GM19468 (cell line): ENCODE measurements around the gene CRACDL.
"Not testable (repeated sequence)": the region's sequence is repeated elsewhere in the genome, so short reads cannot be mapped to it uniquely, and the experiment has no call there.

ENCODE experiments used
- ATAC-seq: cut with Tn5 transposase; IDR thresholded peaks from one replicate; pipeline ENCODE4 v1.9.1; 2021; ENCODE audit warnings: mild to moderate bottlenecking, moderate library complexity, moderate number of reproducible peaks; ENCODE audit not compliant: unreplicated experiment; ENCODE audit errors: extremely low read depth

Gene CRACDL

DNA sequence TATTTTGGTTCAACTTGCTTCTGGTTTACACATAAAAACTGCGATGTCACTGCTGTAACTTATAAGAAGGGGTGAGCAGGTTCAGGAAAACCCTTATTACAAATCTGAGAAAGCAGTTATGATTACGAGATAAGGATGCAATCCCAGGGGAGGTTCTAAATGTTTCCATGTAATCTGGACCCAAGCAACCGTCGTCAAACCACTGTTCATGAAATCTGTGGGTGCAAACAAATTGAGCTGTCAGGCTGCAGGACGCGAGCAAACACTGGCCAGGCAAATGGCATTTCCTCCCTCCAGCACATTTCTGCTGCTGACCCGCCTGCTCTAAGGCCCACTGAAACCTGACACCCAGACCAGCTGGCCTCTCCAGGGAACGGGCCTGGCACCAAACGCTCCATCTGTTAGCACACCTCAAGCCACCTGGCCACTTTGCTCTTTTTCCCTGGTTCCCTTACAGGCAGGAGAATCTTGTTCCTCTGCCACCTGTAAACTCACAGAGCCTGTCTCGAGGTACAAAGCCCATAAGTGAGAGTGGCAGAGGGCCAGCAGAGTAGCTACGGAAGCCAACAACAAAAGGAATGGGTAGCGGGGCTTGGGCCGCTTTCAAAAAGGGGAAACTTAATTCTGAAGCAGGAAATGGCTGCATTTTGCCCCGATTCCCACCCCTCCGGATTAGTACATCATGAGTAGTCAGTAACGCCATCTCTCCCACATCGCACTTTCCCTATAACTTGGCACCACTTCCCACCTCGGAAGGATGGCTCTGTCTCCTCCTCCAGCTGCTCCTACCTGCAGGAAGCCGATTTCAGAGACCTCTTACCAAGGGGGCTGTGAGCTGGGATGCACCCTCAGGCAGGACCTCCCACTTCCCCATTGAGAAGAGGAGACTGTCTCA lies 26.5 kb downstream of the CRACDL start:
- ATAC-seq, result no peak

DNA sequence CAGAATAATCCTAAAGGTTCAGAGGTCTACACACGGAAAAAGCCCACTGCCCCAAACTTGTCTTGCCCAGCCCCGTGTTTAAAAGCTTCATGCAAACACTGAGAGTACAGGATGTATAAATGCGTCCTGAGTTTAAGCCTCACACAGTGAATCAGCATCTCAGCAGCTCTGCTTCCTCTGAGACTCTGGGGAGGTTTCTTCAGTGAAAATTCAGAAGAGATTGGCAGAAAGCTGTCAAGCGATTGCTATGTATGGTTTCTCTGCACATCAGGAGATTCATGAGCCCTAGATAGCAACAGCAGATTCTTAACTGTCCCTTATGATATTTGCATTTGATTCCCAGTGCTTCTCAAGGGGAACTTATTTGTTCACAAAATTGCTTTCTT lies 27.1 kb downstream of the CRACDL start:
- ATAC-seq, result no peak

DNA sequence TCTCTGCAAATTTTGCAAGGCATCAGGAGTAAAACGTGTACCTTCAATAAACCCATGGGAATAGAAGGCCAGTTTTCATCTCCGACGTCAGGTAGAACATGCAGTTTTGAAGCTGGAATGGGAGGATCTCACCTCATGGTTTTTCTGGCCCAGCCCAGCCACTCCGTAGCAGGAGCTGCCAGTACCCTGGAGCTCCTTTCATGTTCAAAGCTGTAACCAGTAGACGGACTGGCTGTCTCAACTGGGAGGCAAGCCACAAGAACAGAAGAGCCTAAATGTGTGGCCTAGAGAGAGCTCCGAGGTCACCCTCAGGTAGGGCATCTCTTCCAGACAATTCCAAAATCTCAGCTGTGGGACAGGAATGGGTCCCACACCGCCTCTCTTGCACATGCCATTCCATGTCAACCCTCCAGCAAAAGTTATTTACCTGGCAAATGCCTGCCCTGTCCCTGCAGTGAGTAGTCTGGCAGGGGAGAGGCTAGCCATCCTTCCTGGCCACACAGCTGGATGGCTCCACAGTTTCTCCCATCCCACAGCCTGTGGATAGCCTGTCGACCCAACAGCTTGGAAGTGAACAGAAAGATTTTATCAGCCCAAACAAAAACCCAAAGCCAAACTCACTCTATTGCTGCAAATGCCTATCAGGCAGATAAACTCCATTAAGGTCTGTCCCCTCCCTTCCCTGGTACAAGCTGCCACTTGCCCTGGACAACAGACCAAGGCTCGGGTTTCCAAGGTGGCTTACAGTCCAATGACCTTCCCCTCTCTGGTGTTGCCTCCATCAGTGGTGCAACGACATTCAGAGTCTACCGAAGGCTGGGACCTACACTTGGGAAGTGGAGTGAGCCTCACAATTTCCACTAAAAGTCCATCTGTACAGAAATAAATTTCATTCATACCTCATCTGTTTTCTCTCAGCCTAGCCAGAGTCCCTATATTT lies 27.8 kb downstream of the CRACDL start:
- no peak for ATAC-seq

DNA sequence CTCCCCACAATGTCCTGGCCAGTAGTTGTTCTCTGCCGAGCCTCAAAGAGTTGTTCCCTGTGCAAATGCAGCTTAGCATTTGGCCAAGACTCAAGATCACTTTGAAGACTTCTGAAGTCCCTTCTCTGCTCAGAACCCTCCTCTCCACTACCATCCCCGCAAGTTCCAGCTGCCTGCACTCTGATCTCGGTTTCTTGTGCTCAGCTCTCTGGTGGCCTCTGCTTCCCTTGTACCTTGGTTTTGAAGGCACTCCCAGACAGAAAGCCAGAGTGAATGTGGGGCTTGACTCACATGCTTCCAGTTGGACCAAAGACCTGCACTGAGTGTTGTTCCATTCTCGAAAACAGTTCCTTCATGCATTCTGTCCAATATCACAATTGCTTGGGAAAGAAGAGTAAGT lies 28.6 kb downstream of the CRACDL start:
- ATAC-seq, result no peak

DNA sequence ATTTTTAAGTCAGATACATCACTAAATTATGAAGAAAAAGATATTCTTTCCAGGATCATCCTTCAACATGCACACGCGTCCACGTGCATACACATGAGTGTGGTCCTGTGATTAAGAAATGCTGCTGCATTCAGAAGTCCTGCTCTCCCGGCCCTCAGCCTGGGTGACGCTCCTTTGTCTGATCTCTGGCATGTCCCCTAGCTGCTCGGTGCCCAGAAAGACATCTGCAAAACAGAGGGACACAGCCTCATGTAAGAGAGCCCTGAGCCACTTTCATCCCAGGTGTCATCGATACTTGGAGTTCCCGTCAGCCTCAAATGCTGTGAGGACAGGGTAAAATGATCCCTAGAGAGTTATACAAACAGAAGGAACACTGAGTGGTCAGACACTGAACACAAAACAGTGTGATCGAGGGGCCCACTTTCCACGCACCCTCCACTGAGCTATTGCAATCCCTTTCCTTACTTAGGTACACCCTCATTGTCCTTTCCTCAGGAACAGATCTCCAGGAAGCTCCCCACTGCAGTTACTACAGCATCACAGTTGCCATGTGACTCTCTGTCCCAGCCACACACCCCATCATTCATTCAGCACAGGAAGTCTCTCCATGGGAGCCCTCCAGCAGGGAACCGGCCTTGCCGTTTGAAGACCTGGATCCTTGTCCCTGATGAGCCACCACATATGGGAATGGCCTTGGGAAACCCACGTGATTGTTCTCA lies 32.1 kb downstream of the CRACDL start:
- no peak for ATAC-seq

DNA sequence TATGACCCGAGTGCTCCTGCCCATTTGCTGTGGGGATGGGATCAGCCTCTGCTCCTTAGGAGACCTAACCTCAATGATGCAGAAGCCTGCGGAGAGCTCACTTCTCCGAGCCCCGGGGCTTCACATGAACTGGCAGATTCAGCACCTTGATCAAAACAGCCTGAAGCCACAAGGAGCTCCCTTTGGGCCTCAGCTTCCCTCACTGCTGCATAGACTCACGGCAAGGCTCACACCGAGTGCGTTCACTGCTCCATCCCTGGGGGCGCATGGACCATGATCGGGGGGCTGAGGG lies 33.0 kb downstream of the CRACDL start:
- ATAC-seq, result no peak

DNA sequence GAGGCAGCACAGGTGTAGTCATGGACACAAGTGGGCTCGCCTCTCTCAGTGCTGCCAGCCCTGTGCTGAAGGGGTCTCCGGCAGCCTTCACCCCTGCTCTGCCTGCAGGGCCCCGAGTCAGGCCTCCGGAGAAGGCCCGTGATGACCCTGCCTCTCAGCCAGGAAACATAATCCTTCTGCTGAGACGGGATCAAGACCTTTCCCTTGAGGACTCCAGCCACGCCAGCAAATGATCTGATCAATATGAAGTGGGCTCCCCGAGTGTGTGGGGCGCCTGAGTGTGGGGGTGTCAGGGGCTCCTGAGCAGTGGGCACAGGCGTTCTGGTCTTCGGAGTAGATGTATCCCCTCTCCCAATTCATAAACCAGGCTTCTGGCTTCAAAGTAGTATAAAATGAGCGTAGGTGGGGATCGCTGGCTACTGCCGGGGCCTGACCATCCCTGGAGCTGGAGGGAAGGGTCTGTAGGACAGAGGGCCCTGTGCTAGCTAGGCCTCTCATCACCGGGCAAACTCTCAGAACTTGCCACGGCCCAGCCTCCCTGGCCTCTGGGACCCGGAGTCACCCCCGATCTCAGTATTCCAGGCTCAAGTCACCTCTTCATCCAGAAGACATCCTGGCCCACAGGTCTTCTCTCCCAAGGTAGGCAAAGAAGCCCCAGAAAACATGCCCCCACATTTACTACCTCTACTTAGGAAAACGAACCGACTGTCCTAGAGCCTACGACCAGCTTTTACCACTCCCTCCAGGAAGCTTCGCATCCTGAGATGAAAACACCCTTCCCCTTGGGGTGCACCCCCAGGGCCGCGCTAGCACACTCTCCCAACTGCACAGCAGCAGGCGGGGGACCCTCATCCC lies 33.6 kb downstream of the CRACDL start:
- ATAC-seq, result no peak

DNA sequence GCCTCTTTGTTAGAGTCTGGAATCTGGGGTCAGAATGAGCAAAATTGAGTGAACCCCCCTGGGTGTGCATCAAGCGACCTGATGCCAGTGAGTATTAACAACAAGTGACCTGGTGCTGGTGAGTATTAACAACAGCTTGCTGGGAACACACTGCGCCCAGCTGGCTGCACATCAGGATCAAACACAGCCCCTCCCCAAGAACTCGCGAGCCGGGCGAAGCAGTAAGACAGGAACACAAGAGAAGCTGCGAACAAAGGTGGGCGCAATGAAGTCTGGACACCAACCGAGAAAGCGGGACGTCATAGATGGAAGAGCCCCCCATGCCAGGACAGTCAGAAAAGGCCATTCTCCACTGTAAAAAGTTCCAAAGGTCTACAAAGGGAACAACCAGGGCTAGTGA lies 34.3 kb downstream of the CRACDL start:
- ATAC-seq, result no peak

DNA sequence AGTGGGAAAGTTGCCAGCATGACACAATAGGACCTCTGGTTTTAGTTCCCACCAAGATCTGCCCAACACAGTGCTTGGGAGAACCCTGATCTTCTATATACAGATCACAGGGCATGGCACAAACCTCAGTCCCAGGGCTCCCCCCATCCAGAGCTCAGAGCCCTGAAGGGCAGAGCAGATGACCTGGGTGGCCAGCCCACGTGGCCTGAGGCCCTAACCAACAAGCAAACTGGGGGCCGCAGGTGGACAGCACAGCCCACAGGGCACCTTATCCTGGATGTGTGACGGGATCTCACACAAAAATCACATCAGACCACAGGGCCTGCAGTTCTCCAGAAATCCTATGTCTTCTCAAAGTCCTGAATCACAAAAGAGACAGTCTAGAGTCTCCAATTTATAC lies 34.7 kb downstream of the CRACDL start:
- ATAC-seq, result no peak

DNA sequence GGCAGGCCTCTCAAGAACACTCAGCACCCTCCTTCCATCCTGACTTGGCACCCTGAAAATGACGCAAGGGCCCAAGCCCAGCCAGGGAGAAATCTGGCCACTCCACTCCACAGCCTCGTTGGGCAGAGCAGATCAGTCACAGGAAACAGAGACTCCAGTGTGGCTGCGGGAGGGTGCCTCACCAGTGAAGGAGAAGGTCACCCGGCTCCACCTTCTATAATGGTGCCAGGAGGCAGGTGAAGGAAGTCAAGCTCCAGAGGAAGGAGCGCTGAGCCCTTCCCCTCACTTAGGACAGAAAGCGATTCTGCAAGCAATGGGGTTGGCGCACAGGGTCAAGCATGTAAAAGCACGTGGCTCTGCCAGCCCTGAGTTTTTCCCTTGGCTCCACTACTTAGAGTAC lies 35.3 kb downstream of the CRACDL start:
- no peak for ATAC-seq

DNA sequence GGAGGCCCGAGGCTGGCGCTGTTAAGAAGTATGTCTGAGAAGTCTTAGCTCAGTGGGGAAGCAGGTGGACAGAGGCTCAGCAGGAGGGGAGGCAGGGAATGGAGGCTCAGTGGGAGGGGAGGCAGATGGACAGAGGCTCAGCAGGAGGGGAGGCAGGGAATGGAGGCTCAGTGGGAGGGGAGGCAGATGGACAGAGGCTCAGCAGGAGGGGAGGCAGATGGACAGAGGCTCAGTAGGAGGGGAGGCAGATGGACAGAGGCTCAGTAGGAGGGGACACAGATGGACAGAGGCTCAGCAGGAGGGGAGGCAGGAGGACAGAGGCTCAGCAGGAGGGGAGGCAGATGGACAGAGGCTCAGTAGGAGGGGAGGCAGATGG lies 36.3 kb downstream of the CRACDL start:
- not testable (repeated sequence) for ATAC-seq

DNA sequence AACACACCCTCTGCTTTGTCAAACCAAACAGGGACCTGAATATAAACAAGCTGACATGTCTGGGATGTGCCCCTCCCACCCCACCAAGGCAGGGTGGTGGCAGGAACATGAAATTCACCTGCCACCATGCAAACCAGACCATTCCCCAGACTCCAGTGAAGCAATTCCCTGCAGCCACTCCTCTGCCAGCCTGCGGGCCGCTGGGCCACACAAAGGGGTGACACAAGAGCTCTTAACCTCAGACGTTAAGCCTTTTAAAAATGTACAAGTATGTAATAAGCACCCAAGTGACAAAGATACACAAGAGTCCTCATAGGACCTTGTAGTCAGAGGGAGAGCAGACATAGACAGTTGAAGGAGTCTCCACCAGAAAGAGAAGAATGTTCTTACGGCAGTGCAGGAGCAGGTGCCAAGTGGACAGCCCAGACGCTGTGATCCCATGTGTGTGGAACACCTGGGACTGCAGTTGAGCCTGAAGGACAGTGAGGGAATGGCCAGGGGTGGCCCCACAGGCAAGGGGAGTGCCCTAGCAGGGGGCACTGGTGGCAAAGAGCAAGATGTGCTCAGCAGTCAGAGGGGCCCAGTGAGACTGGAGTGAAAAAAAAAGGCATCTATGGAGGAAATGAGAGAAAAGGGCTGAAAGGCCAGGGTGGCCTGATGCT lies 36.9 kb downstream of the CRACDL start:
- no peak for ATAC-seq

DNA sequence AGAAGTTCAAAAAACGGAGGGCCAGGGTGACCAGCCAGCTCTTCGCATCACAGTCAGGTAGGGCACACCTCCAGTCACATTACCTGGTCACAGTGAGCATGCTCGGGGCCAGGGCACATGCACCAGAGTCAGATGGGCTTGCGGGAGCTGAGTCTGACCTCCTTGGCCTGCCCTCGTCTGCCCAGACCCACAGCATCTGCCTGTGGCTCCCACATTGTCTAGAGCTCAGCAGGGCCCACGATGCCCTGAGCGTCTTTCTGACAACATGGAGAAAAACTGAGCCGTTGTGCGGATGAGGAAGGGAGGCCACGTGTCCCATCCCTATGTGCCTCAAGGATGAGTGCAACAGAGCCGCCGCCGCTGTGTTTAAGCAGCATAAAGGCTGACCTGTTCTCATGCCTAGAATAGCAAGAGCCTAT lies 37.6 kb downstream of the CRACDL start:
- no peak for ATAC-seq

DNA sequence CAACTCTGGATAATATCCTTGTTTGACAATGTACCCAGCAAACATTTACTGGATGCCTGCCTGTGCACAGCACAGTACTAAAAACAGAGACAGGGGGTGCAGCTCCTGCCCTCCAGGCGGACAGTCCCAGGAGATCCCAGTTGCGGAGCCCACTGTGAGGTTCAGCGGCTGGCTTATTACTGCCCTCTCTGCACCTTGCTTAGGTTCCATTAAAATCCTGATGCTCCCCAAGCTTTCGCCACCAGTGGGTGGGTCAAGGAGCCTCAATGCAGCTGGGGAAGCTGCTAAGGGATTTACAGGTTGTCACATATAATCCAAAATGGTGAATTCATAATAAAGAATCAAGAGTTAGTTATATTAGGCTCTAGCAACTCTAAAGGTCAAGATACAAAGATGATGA lies 38.3 kb downstream of the CRACDL start:
- no peak for ATAC-seq

DNA sequence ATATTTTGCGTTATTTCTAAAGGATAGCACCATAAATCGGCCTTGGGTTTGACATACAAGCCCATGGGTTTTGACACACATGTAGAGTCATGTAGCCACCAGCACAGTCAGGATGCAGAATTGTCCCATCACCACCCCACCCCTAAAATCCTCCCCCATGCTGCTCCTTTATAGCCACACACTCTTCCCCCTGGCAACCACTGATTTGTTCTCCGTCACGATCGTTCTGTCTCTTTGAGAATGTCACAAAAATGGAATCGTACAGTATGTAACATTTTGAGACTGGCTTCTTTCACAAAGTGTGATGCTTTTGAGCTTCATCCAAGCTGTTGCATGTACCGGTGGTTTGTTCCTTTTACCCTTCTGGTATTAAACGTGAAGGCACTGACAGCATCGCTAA lies 39.1 kb downstream of the CRACDL start:
- no peak for ATAC-seq

DNA sequence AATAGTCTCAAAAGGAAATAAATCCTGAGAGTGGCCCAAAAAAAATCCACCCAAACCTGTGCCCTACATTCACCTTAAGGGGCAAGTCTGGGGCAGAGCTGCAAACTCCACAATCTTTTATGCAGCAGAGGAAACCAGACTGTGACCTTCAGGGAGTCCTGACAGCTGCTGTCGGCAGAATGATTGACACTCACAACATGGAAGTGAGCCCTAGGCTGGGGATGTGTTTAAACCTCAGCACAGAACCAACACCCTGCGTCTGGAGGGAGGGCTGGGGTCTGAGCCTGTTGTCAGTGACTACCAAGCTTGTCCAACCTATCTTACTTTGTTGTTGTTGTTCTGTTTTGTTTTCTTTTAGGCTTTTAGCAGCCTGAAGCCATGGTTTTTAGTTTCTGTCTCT lies 39.6 kb downstream of the CRACDL start:
- no peak for ATAC-seq

DNA sequence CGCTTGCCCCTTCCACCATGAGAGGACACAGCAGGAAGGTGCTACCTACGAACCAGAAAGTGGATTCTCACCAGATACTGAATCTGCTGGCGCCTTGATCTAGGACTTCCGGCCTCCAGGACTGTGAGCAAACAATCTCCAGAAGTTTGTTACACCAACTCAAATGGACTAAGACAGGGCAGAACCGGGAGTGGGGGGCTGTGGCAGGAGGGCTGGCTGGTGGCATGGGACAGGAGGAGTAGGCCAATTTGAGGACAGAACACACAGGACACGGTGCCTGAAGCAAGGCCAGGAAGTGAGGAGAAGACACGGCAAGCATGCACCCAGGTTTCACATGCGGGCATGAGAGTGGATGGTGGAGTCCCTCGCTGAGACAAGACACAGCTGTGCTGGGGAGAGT lies 40.1 kb downstream of the CRACDL start:
- ATAC-seq, result no peak

DNA sequence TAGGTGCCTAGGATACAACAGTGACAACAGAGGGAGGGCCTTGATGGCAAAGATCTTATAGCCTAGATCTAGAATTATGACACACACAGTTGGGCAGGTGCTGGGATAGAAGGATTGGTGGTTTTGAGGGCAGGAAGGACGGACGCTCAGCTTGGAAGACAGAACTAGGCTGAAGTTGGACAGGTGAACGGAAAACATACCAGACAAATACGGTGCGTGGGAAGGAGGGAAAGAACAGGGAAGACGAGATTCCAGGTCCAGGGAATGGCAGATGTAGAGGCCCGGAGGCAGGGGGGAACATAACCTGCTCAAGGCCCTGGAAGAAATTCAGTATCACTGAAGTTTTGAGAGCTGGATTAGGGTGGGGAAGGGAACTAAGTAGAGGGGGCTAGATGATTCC lies 40.8 kb downstream of the CRACDL start:
- ATAC-seq, result no peak

DNA sequence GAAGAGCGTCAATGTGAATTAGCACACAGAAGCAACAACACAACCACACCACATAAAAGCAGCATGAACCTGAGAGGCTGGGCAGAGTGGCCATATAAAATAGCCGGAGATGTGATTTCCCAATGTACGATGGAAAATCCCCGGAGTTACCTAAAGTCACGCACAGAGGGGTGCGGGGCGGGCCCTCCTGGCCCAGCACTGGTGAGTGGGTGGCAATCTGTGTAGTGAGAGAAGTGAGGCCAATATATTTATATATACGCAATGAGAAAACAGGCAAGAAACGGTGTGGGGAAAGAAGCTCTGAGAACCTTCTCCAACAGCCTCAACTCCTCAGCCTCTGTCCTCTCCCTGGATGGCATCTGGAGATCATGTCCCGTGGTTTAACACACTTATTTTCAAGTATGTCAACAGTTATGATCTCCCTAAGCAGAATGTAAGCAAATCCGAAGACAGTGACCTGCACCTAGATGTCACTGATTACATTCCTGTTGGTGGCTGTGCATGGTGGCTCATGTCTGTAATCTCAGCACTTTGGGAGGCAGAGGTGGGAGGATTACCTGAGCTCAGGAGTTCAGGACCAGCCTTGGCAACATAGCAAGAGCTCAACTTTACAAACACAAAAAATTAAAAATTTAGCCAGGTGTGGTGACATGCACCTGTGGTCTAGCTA lies 41.6 kb downstream of the CRACDL start:
- ATAC-seq, result no peak
